OCI-LY1 (cell line): ENCODE measurements around the gene EXD3.

Experiments used
- H2AFZ ChIP-seq: fragments of 200-600 bp; sonication (generic), shearing (Covaris generic); 2 replicates; pipeline ENCODE4 v1.6.0; 2014; ENCODE audit warnings: antibody characterized with exemption, mild to moderate bottlenecking, low read length
- H3F3A ChIP-seq: fragments of 200-600 bp; sonication (generic), shearing (Covaris generic); 2 replicates; pipeline ENCODE4 v1.6.0; 2014; ENCODE audit warnings: mild to moderate bottlenecking, antibody characterized with exemption, low read length, moderate library complexity; ENCODE audit not compliant: insufficient read depth
- H3K27ac ChIP-seq: fragments of 200-600 bp; sonication (generic); 2 replicates; pipeline ENCODE4 v1.5.1; 2014; ENCODE audit warnings: low read length, mixed run types, mild to moderate bottlenecking, low read depth; ENCODE audit not compliant: poor library complexity, severe bottlenecking
- H3K27me3 ChIP-seq: fragments of 200-600 bp; sonication (generic); 2 replicates; pipeline ENCODE4 v1.6.0; 2014; ENCODE audit warnings: antibody characterized with exemption, mild to moderate bottlenecking, low read length, moderate library complexity; ENCODE audit not compliant: insufficient read depth
- H3K36me3 ChIP-seq: fragments of 200-600 bp; sonication (generic); 2 replicates; pipeline ENCODE4 v1.6.1; 2014; ENCODE audit warnings: mild to moderate bottlenecking, antibody characterized with exemption, low read length, moderate library complexity, mixed read lengths; ENCODE audit not compliant: insufficient read depth
- H3K4me1 ChIP-seq: fragments of 200-600 bp; sonication (generic); 2 replicates; pipeline ENCODE4 v1.5.1; 2014; ENCODE audit warnings: mild to moderate bottlenecking, low read length, moderate library complexity; ENCODE audit not compliant: insufficient read depth, severe bottlenecking
- H3K4me2 ChIP-seq: fragments of 200-600 bp; sonication (generic), shearing (Covaris generic); 2 replicates; pipeline ENCODE4 v1.6.1; 2014; ENCODE audit warnings: low read length
- H3K4me3 ChIP-seq: fragments of 200-600 bp; sonication (generic); 2 replicates; pipeline ENCODE4 v1.5.1; 2014; ENCODE audit warnings: low read length, low read depth, mild to moderate bottlenecking, mixed read lengths; ENCODE audit not compliant: poor library complexity, severe bottlenecking
- H3K79me2 ChIP-seq: fragments of 200-600 bp; shearing (Covaris generic); 2 replicates; pipeline ENCODE4 v1.6.1; 2016; ENCODE audit warnings: mixed run types, low read length, mixed read lengths; ENCODE audit not compliant: insufficient read depth
- H3K9ac ChIP-seq: fragments of 200-600 bp; sonication (generic), shearing (Covaris generic); 2 replicates; pipeline ENCODE4 v1.6.1; 2014; ENCODE audit warnings: mild to moderate bottlenecking, low read length, mixed read lengths
- H3K9me2 ChIP-seq: fragments of 200-600 bp; sonication (generic), shearing (Covaris generic); 2 replicates; pipeline ENCODE4 v1.6.1; 2014; ENCODE audit warnings: low read depth, mild to moderate bottlenecking, low read length, mixed read lengths
- H3K9me3 ChIP-seq: fragments of 200-600 bp; shearing (Covaris generic); 2 replicates; pipeline ENCODE4 v1.6.1; 2014; ENCODE audit warnings: low read length, mixed read lengths
- H4K20me1 ChIP-seq: fragments of 200-600 bp; sonication (generic), shearing (Covaris generic); 2 replicates; pipeline ENCODE4 v1.6.0; 2016; ENCODE audit warnings: mild to moderate bottlenecking, low read length; ENCODE audit not compliant: insufficient read depth
- EZH2 ChIP-seq: fragments of 200-600 bp; sonication (generic), shearing (Covaris generic); IDR thresholded peaks from 2 replicates; pipeline ENCODE4 v1.8.0; 2017; ENCODE audit warnings: borderline replicate concordance, mixed run types, mild to moderate bottlenecking, antibody characterized with exemption, low read length, moderate library complexity, mixed read lengths
- TF ChIP-seq, protein P1 (sequence below): fragments of 200-600 bp; sonication (generic), shearing (Covaris generic); IDR thresholded peaks from 2 replicates; pipeline ENCODE4 v1.5.1; 2017; ENCODE audit warnings: mild to moderate bottlenecking, antibody characterized with exemption, low read length, moderate library complexity, mixed read lengths

EXD3 gene

GRCh38 chr9:137435381-137435891, 12.5 kb upstream of the EXD3 start:
- Histone ChIP-seq H3K27ac (no peak overlapping the region), H3K36me3 (no peaks in the 10 kb centered on the region), H3K9ac (no peak overlapping the region)

GRCh38 chr9:137434498-137435380, 11.8 kb upstream of the EXD3 start:
- H3K27ac ChIP-seq, result no peak overlapping the region

More at GRCh38 chr9:137435381-137435891, 12.5 kb upstream of the EXD3 start:
- no peak overlapping the region for H3K4me2 ChIP-seq
- H3K79me2 ChIP-seq, result no peaks in the 10 kb centered on the region
- peaks cover 2% of the 10 kb centered on the region for H3K4me1 ChIP-seq
- H3F3A ChIP-seq, result no peaks in the 10 kb centered on the region
- no peaks in the 10 kb centered on the region for H4K20me1 ChIP-seq
- no peaks in the 10 kb centered on the region for H3K9me3 ChIP-seq
- H2AFZ ChIP-seq, result no peak overlapping the region
- peaks cover 16% of the 10 kb centered on the region; the same call in 1 of the 2 replicates for H3K27me3 ChIP-seq
- TF ChIP-seq EZH2, result no peak
- TF ChIP-seq, protein P1, sequence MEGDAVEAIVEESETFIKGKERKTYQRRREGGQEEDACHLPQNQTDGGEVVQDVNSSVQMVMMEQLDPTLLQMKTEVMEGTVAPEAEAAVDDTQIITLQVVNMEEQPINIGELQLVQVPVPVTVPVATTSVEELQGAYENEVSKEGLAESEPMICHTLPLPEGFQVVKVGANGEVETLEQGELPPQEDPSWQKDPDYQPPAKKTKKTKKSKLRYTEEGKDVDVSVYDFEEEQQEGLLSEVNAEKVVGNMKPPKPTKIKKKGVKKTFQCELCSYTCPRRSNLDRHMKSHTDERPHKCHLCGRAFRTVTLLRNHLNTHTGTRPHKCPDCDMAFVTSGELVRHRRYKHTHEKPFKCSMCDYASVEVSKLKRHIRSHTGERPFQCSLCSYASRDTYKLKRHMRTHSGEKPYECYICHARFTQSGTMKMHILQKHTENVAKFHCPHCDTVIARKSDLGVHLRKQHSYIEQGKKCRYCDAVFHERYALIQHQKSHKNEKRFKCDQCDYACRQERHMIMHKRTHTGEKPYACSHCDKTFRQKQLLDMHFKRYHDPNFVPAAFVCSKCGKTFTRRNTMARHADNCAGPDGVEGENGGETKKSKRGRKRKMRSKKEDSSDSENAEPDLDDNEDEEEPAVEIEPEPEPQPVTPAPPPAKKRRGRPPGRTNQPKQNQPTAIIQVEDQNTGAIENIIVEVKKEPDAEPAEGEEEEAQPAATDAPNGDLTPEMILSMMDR, result no peak
- no peak overlapping the region for H3K4me3 ChIP-seq
- no peaks in the 10 kb centered on the region for H3K9me2 ChIP-seq

GRCh38 chr9:137433916-137434431, 11.0 kb upstream of the EXD3 start:
- H3K4me3 ChIP-seq, result no peak overlapping the region
- no peaks in the 10 kb centered on the region for H3K9me2 ChIP-seq
- no peaks in the 10 kb centered on the region for H4K20me1 ChIP-seq
- no peak overlapping the region for H3K9ac ChIP-seq
- TF ChIP-seq, protein P1, result no peak
- TF ChIP-seq EZH2, result no peak
- H2AFZ ChIP-seq, result no peak overlapping the region
- no peaks in the 10 kb centered on the region for H3K9me3 ChIP-seq
- H3K36me3 ChIP-seq, result no peaks in the 10 kb centered on the region
- no peak overlapping the region for H3K27ac ChIP-seq
- peaks cover 16% of the 10 kb centered on the region for H3K4me1 ChIP-seq
- H3K79me2 ChIP-seq, result no peaks in the 10 kb centered on the region
- H3K27me3 ChIP-seq, result peaks cover 24% of the 10 kb centered on the region; the same call in 1 of the 2 replicates
- H3F3A ChIP-seq, result no peaks in the 10 kb centered on the region
- H3K4me2 ChIP-seq, result no peak overlapping the region

More at GRCh38 chr9:137434498-137435380, 11.8 kb upstream of the EXD3 start:
- H3K9me2 ChIP-seq, result no peaks in the 10 kb centered on the region
- no peak overlapping the region for H2AFZ ChIP-seq
- H3K9me3 ChIP-seq, result no peaks in the 10 kb centered on the region
- H3K36me3 ChIP-seq, result no peaks in the 10 kb centered on the region
- no peak overlapping the region for H3K4me2 ChIP-seq
- H3K27me3 ChIP-seq, result peaks cover 16% of the 10 kb centered on the region; the same call in 1 of the 2 replicates
- no peak overlapping the region for H3K9ac ChIP-seq
- H4K20me1 ChIP-seq, result no peaks in the 10 kb centered on the region
- peaks cover 9% of the 10 kb centered on the region for H3K4me1 ChIP-seq
- H3K79me2 ChIP-seq, result no peaks in the 10 kb centered on the region
- TF ChIP-seq, protein P1, result no peak
- no peak for TF ChIP-seq EZH2
- no peaks in the 10 kb centered on the region for H3F3A ChIP-seq
- H3K4me3 ChIP-seq, result no peak overlapping the region
